Esophagus squamous epithelium (tissue), 5 donors: ENCODE results near the gene KIFC3. TPM values are rescaled to one million over a fixed set of nuclear protein-coding genes. Genes with fewer than 3 reads are reported as not detected.

Experiments used
- DNase-seq: peaks from one replicate; lab custom pipeline; 2025; lab: John Stamatoyannopoulos, UW
- H3K27ac ChIP-seq, 4 donors: fragments of 200-600 bp; sonication (generic); one replicate each; pipeline ENCODE4 v1.5.1; 2016 to 2019; ENCODE audit warnings: mild to moderate bottlenecking in 1 of 4
- H3K27me3 ChIP-seq, 4 donors: fragments of 200-600 bp; sonication (generic); 1 replicate in 3 of 4; 2 replicates in 1 of 4; pipeline versions ENCODE4 v1.5.1 to v1.6.0; 2017 to 2021; ENCODE audit warnings: antibody characterized with exemption in 1 of 4
- H3K36me3 ChIP-seq, 3 donors: fragments of 200-600 bp; sonication (generic); one replicate each; pipeline ENCODE4 v1.5.1; 2016 to 2019
- H3K4me1 ChIP-seq, 3 donors: fragments of 200-600 bp; sonication (generic); one replicate each; pipeline ENCODE4 v1.5.1; 2017 to 2019
- H3K4me3 ChIP-seq, 4 donors: fragments of 200-600 bp; sonication (generic); 1 replicate in 3 of 4; 2 replicates in 1 of 4; pipeline ENCODE4 v1.5.1; 2016 to 2019; ENCODE audit warnings: mild to moderate bottlenecking in 2 of 4, moderate library complexity in 1 of 4
- H3K9me3 ChIP-seq, 3 donors: fragments of 200-600 bp; sonication (generic); one replicate each; pipeline ENCODE4 v1.5.1; 2016 to 2019
- POLR2A ChIP-seq, 4 donors: fragments of 450-650 bp; IDR thresholded peaks; one replicate each; pipeline ENCODE4 v1.6.1; 2017; ENCODE audit warnings: antibody characterized with exemption in 4 of 4, mild to moderate bottlenecking in 4 of 4, moderate library complexity in 3 of 4
- WGBS, 2 donors: methylation state at CpG; one replicate each; pipeline ENCODE4 v1.1.5; 2018; 5-methylcytosine and 5-hydroxymethylcytosine counted together
- intact Hi-C: fragments of 100-400 bp; cut with DNase I; formaldehyde crosslinking; loops from one replicate; pipeline ENCODE4 v1.15.0; 2022
- total RNA-seq, 4 donors: library from RNA; depleted of rRNA; stranded (reverse); fragments of >200 nt; gene quantifications; one replicate each; pipeline ENCODE4 v1.1.0, GENCODE V29; 2016
- TF ChIP-seq, protein P1 (sequence below), 6 experiments: fragments of 450-650 bp in 4 of 6; fragments of 200-600 bp in 2 of 6; sonication (generic) in 2 of 6; IDR thresholded peaks; one replicate each; pipeline ENCODE4 v1.5.1; 2016 to 2019; ENCODE audit warnings: antibody characterized with exemption in 6 of 6, mild to moderate bottlenecking in 4 of 6, moderate library complexity in 4 of 6
- donor health status: DM: yes; HTN: yes; CAD: no.

Gene KIFC3
- total RNA-seq, 4 donors from 2014 or later = 14.8 to 72.4 (median 43.5) TPM

DNA sequence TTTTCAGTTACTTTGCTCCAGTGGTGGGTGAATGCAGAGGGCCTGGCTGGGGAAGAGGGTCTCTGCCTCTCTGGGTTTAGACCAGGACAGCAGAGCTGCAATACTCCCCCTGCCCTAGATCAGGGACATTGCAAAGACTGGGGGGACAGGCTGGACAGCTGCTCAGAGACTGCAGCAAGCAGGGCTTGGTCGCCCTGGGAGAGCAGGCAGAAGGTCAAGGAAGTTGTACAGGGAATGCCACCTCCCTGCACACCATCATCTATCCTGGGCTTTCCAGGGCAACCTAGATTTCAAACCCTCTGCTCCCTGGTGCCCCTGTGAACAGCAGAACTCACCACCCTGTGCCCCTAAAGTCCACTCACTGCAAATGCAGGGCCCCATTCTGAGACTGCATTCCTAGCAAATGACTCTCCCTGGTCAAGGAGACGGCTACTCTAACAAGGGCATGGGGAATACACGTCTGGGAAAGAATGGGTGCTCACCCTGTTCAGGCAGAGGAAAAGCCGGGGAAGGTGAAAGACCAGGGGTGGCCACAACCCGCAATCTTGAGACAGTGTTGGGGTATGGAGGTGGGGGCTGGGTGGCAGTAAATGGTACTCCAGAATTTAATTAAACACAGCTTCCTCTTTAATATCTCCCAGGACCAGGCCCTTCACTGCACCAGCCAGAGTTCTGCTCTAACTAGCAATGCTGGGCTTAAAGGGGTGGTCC, 1.0 kb downstream of the KIFC3 start:
- no peaks in the 10 kb centered on the region for H3K9me3 ChIP-seq
- TF ChIP-seq, protein P1, sequence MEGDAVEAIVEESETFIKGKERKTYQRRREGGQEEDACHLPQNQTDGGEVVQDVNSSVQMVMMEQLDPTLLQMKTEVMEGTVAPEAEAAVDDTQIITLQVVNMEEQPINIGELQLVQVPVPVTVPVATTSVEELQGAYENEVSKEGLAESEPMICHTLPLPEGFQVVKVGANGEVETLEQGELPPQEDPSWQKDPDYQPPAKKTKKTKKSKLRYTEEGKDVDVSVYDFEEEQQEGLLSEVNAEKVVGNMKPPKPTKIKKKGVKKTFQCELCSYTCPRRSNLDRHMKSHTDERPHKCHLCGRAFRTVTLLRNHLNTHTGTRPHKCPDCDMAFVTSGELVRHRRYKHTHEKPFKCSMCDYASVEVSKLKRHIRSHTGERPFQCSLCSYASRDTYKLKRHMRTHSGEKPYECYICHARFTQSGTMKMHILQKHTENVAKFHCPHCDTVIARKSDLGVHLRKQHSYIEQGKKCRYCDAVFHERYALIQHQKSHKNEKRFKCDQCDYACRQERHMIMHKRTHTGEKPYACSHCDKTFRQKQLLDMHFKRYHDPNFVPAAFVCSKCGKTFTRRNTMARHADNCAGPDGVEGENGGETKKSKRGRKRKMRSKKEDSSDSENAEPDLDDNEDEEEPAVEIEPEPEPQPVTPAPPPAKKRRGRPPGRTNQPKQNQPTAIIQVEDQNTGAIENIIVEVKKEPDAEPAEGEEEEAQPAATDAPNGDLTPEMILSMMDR (IDR thresholded peaks at IDR 0.05) = no peak
- no peak for TF ChIP-seq POLR2A (IDR thresholded peaks at IDR 0.05)
- peaks cover 0 to 10% (median 0%) of the 10 kb centered on the region in 3 donors for H3K36me3 ChIP-seq
- peak overlapping the region; percentile 38 to 71 (median 58) for H3K4me3 ChIP-seq
- no peak for DNase-seq
- peaks cover 29 to 79% (median 45%) of the 10 kb centered on the region in 3 donors for H3K4me1 ChIP-seq
- no peaks in the 10 kb centered on the region for H3K27me3 ChIP-seq
- WGBS, 2 donors = 48 to 72% methylated on average over 4 of the region's 5 CpGs
- peak overlapping the region; percentile 73 to 90 (median 86) for H3K27ac ChIP-seq
- intact Hi-C loops = no loop called here

DNA sequence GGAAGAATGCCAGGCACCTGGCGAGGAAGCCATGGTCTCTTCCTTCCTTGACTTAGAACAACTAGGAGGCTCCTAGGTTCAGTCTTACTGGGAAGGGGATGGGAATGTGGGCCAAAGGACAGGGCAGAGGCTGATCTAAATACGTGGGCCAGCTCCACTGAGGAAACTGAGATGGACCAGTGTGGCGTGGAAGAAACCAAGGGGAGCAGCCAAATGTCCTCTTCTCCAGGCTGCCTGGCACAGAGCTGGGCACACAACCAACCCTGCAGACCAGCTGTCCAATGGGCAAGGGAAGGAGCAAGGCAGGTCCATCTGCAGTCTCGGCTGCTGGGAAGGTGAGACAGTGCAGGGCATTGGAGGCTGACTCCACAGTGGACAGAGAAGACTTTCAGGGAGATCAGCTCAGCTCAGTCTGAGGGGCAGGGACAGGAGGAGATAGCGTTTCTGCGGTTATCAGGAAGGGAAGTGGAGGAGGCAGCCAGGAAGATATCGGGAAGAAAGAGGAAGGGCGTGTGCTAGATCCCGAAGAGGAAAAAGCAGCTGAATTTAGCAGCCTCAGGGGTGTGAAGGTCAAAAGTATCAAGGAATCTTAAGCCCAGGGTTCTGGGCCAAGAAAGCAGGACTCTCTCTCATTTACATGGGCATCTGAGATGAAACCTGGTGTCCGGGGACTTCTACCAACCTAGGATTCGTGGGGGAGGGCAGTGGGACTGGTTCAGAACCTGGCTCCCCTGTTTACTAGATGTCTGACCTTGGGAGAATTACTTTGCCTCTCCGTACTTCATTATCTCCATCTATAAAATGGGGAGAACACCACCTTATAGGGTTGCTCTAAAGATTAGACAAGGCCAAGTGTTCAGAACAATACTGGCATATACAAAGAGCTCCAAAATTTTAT, 1.8 kb downstream of the KIFC3 start:
- Histone ChIP-seq H3K27me3 (no peaks in the 10 kb centered on the region), H3K36me3 (peaks cover 0 to 10% (median 0%) of the 10 kb centered on the region in 3 donors), H3K9me3 (no peaks in the 10 kb centered on the region), H3K4me3 (peak overlapping the region in 3 of 4 donors; percentile 55 to 71 (median 62)), H3K27ac (peak overlapping the region in 3 of 4 donors; percentile 82 to 90 (median 89)), H3K4me1 (peaks cover 29 to 81% (median 45%) of the 10 kb centered on the region in 3 donors)
- intact Hi-C loops = no loop called here
- no peak for TF ChIP-seq POLR2A (IDR thresholded peaks at IDR 0.05)
- TF ChIP-seq, protein P1 (IDR thresholded peaks at IDR 0.05) = no peak
- WGBS, 2 donors = 53 to 66% methylated on average over 10 to 12 of the region's 12 CpGs
- no peak for DNase-seq

DNA sequence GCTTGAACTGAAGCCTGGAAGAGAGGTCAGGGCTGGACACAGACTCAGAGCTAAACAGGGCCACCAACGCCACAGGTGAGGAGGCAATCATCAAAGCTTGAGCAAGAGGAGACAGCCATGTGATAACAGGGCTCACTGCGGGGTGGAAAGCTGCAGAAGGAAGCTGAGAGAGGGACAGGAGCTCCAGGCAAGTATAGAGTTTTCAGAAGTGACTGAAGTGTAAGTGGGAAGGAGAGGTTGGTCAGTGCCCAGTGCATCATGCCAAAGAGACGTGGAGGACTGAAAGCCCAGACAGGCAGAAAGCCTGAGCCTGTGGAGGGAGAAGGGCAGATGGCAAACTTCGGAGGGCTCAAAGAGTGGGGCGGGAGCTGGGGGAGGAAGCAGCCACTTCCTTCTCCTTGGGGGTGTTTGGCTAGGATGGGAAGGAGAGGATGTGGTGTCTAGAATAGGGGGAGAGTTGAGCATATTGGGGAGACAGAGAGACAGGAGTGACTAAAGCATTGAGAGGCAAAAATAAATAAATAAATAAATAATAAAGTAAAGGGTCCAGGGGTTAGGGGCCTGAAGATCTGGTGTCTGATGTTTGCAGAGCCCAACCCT, 2.6 kb downstream of the KIFC3 start:
- Histone ChIP-seq H3K4me1 (peaks cover 29 to 84% (median 45%) of the 10 kb centered on the region in 3 donors), H3K9me3 (no peaks in the 10 kb centered on the region), H3K4me3 (no peak overlapping the region), H3K27me3 (no peaks in the 10 kb centered on the region), H3K36me3 (peaks cover 0 to 13% (median 0%) of the 10 kb centered on the region in 3 donors), H3K27ac (peak overlapping the region in 2 of 4 donors; percentile 82 to 89)
- no peak for DNase-seq
- intact Hi-C loops = loop anchor here (5.0 kb wide), 1 partner anchor 63 kb away; no protein-coding TSS in a partner anchor
- TF ChIP-seq, protein P1 (IDR thresholded peaks at IDR 0.05) = no peak
- TF ChIP-seq POLR2A (IDR thresholded peaks at IDR 0.05) = no peak
- 52 to 68% methylated on average over 4 of the region's 5 CpGs for WGBS, 2 donors

DNA sequence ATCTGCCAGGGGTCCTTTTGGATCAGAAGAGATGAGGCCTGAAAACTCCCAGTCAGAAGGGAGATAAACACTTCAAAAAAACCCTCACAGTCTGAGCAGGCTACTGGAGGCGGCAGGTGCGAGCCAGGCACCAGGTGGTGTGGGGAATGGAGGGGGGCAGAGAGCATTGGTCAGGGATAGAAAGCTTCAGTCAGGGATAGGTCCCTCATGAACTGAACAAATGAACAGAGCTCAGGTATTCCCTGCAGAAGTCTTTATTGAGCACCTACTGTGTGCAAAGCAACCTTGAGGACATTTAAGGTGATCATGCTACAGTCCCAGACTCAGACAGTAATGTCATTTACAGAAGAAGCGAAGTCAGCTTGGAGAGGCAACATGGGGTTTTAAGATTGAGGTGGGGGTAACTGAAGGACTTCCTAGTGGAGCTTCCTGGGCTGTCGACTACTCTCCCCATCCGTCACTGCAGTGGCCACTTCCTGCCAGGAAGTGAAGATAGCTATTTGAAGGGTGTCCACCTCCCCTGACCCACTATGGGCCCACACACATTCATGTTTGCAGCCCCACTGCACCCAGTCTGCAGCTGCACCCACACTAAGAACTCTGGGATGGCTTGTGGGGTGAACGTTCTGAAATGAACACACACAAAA, 3.2 kb downstream of the KIFC3 start:
- no peak for DNase-seq
- TF ChIP-seq, protein P1 (IDR thresholded peaks at IDR 0.05) = no peak
- no peak for TF ChIP-seq POLR2A (IDR thresholded peaks at IDR 0.05)
- Histone ChIP-seq H3K9me3 (no peaks in the 10 kb centered on the region), H3K27ac (peak overlapping the region in 2 of 4 donors; percentile 82 to 89), H3K4me3 (no peak overlapping the region), H3K4me1 (peaks cover 29 to 80% (median 45%) of the 10 kb centered on the region in 3 donors), H3K36me3 (peaks cover 0 to 17% (median 0%) of the 10 kb centered on the region in 3 donors), H3K27me3 (no peaks in the 10 kb centered on the region)
- WGBS, 2 donors = 59 to 78% methylated on average over 4 to 5 of the region's 6 CpGs
- intact Hi-C loops = loop anchor here (5.0 kb wide), 1 partner anchor 63 kb away; no protein-coding TSS in a partner anchor
